H1 (cell line): Measurements from ENCODE around the gene CD96. TPM values are rescaled to one million over a fixed set of nuclear protein-coding genes. Genes with fewer than 3 reads are reported as not detected.

Experiments used
- CBX5 ChIP-seq: fragments of 300-800, 300-1000 bp; sonication (generic); IDR thresholded peaks from 2 replicates; pipeline ENCODE4 v1.7.1; 2016; ENCODE audit warnings: antibody characterized with exemption, low read length, low read depth
- CHD1 ChIP-seq: IDR thresholded peaks from 2 replicates; pipeline ENCODE4 v1.6.1; 2012; ENCODE audit warnings: low read depth, low read length, improper control_type of control experiment
- CHD2 ChIP-seq: IDR thresholded peaks from 2 replicates; pipeline ENCODE4 v1.6.1; 2012; ENCODE audit warnings: low read length, improper control_type of control experiment
- CHD7 ChIP-seq: fragments of 300-600 bp; sonication (generic); IDR thresholded peaks from 2 replicates; pipeline ENCODE4 v1.7.1; 2012; ENCODE audit warnings: low read length, moderate library complexity, mild to moderate bottlenecking, inconsistent platforms; ENCODE audit not compliant: insufficient replicate concordance
- E2F6 ChIP-seq: IDR thresholded peaks from 2 replicates; pipeline ENCODE4 v1.6.1; 2012; ENCODE audit warnings: inconsistent platforms
- GABPA ChIP-seq: IDR thresholded peaks from 2 replicates; pipeline ENCODE4 v1.6.1; 2011; ENCODE audit warnings: mild to moderate bottlenecking, low read length, moderate library complexity, borderline replicate concordance; ENCODE audit not compliant: insufficient read depth
- HDAC2 ChIP-seq, 2 experiments: fragments of 300-600 bp in 1 of 2; sonication (generic) in 1 of 2; IDR thresholded peaks; 2 replicates each; pipeline ENCODE4 v1.6.1; 2011 to 2012; ENCODE audit warnings: low read depth in 2 of 2, low read length in 2 of 2, mild to moderate bottlenecking in 2 of 2, moderate library complexity in 2 of 2, borderline replicate concordance in 1 of 2, inconsistent platforms in 1 of 2
- SAP30 ChIP-seq: fragments of 300-600 bp; sonication (generic); IDR thresholded peaks from 2 replicates; pipeline ENCODE4 v1.7.1; 2012; ENCODE audit warnings: low read length, moderate library complexity, mild to moderate bottlenecking, inconsistent platforms; ENCODE audit not compliant: insufficient read depth, insufficient replicate concordance
- SP1 ChIP-seq: IDR thresholded peaks from 2 replicates; pipeline ENCODE4 v1.6.1; 2011; ENCODE audit warnings: low read depth, low read length
- TBP ChIP-seq: IDR thresholded peaks from 2 replicates; pipeline ENCODE4 v1.6.1; 2011; ENCODE audit warnings: low read depth, low read length, improper control_type of control experiment
- polyA plus RNA-seq, 7 experiments: library from polyadenylated mRNA; depleted of rRNA in 3 of 7; stranded (reverse) in 5 of 7; unstranded in 2 of 7; fragments of >200 nt in 5 of 7; fragments of 200-250 nt in 2 of 7; gene quantifications; 1 replicate in 5 of 7; 2 replicates in 1 of 7; 4 replicates in 1 of 7; pipeline versions ENCODE4 v1.2.1 to v1.2.3, GENCODE V29; 2011 to 2013; ENCODE audit warnings: missing spikeins in 2 of 7, mixed read lengths in 2 of 7
- total RNA-seq: library from RNA; stranded (reverse); fragmentation: NEBNext Ultra II Directional; extraction: Animal tissue kit (Norgen Biotek cat#: 25700); gene quantifications from 2 replicates; pipeline ENCODE4 v1.2.1, GENCODE V29; 2021

The CD96 gene
- total and polyA plus RNA-seq, 2 of the 8 experiments (the other 6 are each of a cell fraction or from before 2014, with no cell fraction given), result not detected

- TF ChIP-seq CHD7 (no peak), TBP (no peak), GABPA (no peak), CHD1 (no peak), SP1 (no peak), CBX5 (no peak), E2F6 (no peak), SAP30 (no peak), CHD2 (no peak), HDAC2 (IDR thresholded peaks at IDR 0.05; ENCODE audit: borderline replicate concordance in 1 of 2, low read depth in 2 of 2, low read length in 2 of 2) (no peak)
Observed at GRCh38 chr3:111496894-111497559, 45.0 kb upstream of the CD96 start (continued).
